ENCODE results near the gene B4GALNT4.
"Not testable (repeated sequence)": the region's sequence is repeated elsewhere in the genome, so short reads cannot be mapped to it uniquely, and the experiment has no call there.

The B4GALNT4 gene

GRCh38 chr11:382081-382629, 12.9 kb downstream of the B4GALNT4 start:
- Histone ChIP-seq H3K4me3 (ENCODE audit: low read length) (no peak overlapping the region), H3K36me3 (ENCODE audit: insufficient read depth, low read length) (no peaks in the 10 kb centered on the region), H3K4me1 (ENCODE audit: control insufficient read depth, insufficient read depth, low read length) (peaks cover 3% of the 10 kb centered on the region), H3K4me2 (ENCODE audit: low read length) (no peak overlapping the region), H3K27me3 (ENCODE audit: control insufficient read depth, insufficient read depth, low read length) (peaks cover 32% of the 10 kb centered on the region), H3K9me3 (replicated peaks; ENCODE audit: low read length) (no peaks in the 10 kb centered on the region), H3K9ac (ENCODE audit: low read depth, low read length) (no peak overlapping the region)

- Histone ChIP-seq H3K9ac (ENCODE audit: low read depth, low read length) (no peak overlapping the region), H3K27me3 (ENCODE audit: control insufficient read depth, insufficient read depth, low read length) (peaks cover 29% of the 10 kb centered on the region), H3K4me3 (ENCODE audit: low read length) (no peak overlapping the region), H3K36me3 (ENCODE audit: insufficient read depth, low read length) (no peaks in the 10 kb centered on the region), H3K9me3 (replicated peaks; ENCODE audit: low read length) (no peaks in the 10 kb centered on the region), H3K4me2 (ENCODE audit: low read length) (no peak overlapping the region), H3K4me1 (ENCODE audit: control insufficient read depth, insufficient read depth, low read length) (peaks cover 8% of the 10 kb centered on the region)
These were observed 14.1 kb downstream of the B4GALNT4 start for GRCh38 chr11:383431-383830.

- Histone ChIP-seq H3K9me3 (replicated peaks; ENCODE audit: low read length) (no peaks in the 10 kb centered on the region), H3K4me3 (ENCODE audit: low read length) (no peak overlapping the region), H3K4me2 (ENCODE audit: low read length) (no peak overlapping the region), H3K36me3 (ENCODE audit: insufficient read depth, low read length) (no peaks in the 10 kb centered on the region), H3K4me1 (ENCODE audit: control insufficient read depth, insufficient read depth, low read length) (peaks cover 8% of the 10 kb centered on the region), H3K27me3 (ENCODE audit: control insufficient read depth, insufficient read depth, low read length) (peaks cover 30% of the 10 kb centered on the region), H3K9ac (ENCODE audit: low read depth, low read length) (no peak overlapping the region)
These were observed 15.2 kb downstream of the B4GALNT4 start for GRCh38 chr11:384511-384910.

GRCh38 chr11:385594-386351, 16.5 kb downstream of the B4GALNT4 start:
- no peak overlapping the region for H3K9ac ChIP-seq (ENCODE audit: low read depth, low read length)
- H3K36me3 ChIP-seq (ENCODE audit: insufficient read depth, low read length), result no peaks in the 10 kb centered on the region
- H3K4me3 ChIP-seq (ENCODE audit: low read length), result no peak overlapping the region
- H3K27me3 ChIP-seq (ENCODE audit: control insufficient read depth, insufficient read depth, low read length), result peaks cover 33% of the 10 kb centered on the region
- no peaks in the 10 kb centered on the region for H3K9me3 ChIP-seq (replicated peaks; ENCODE audit: low read length)
- H3K4me2 ChIP-seq (ENCODE audit: low read length), result no peak overlapping the region
- peaks cover 8% of the 10 kb centered on the region for H3K4me1 ChIP-seq (ENCODE audit: control insufficient read depth, insufficient read depth, low read length)

- Histone ChIP-seq H3K9me3 (replicated peaks; ENCODE audit: low read length) (no peaks in the 10 kb centered on the region), H3K4me3 (ENCODE audit: low read length) (no peak overlapping the region), H3K27me3 (ENCODE audit: control insufficient read depth, insufficient read depth, low read length) (peaks cover 33% of the 10 kb centered on the region), H3K4me1 (ENCODE audit: control insufficient read depth, insufficient read depth, low read length) (peaks cover 8% of the 10 kb centered on the region), H3K9ac (ENCODE audit: low read depth, low read length) (no peak overlapping the region), H3K36me3 (ENCODE audit: insufficient read depth, low read length) (no peaks in the 10 kb centered on the region), H3K4me2 (ENCODE audit: low read length) (no peak overlapping the region)
These were observed 17.2 kb downstream of the B4GALNT4 start for GRCh38 chr11:386483-386882.

GRCh38 chr11:387193-387793, 18.0 kb downstream of the B4GALNT4 start:
- no peak overlapping the region for H3K9ac ChIP-seq (ENCODE audit: low read depth, low read length)
- peaks cover 25% of the 10 kb centered on the region for H3K27me3 ChIP-seq (ENCODE audit: control insufficient read depth, insufficient read depth, low read length)
- peaks cover 8% of the 10 kb centered on the region for H3K4me1 ChIP-seq (ENCODE audit: control insufficient read depth, insufficient read depth, low read length)

GRCh38 chr11:389369-389768, 20.1 kb downstream of the B4GALNT4 start:
- H3K9me3 ChIP-seq (replicated peaks; ENCODE audit: low read length); H3K4me3 ChIP-seq (ENCODE audit: low read length); H3K4me2 ChIP-seq (ENCODE audit: low read length); H3K36me3 ChIP-seq (ENCODE audit: insufficient read depth, low read length); H3K9ac ChIP-seq (ENCODE audit: low read depth, low read length): not testable (repeated sequence)
- Histone ChIP-seq H3K4me1 (ENCODE audit: control insufficient read depth, insufficient read depth, low read length) (peaks cover 24% of the 10 kb centered on the region), H3K27me3 (ENCODE audit: control insufficient read depth, insufficient read depth, low read length) (peaks cover 12% of the 10 kb centered on the region)

More at GRCh38 chr11:387193-387793, 18.0 kb downstream of the B4GALNT4 start:
- Histone ChIP-seq H3K4me2 (ENCODE audit: low read length) (no peak overlapping the region), H3K9me3 (replicated peaks; ENCODE audit: low read length) (no peaks in the 10 kb centered on the region), H3K36me3 (ENCODE audit: insufficient read depth, low read length) (no peaks in the 10 kb centered on the region), H3K4me3 (ENCODE audit: low read length) (no peak overlapping the region)

GRCh38 chr11:390175-390574, 20.9 kb downstream of the B4GALNT4 start:
- Histone ChIP-seq H3K9ac (ENCODE audit: low read depth, low read length) (no peak overlapping the region), H3K4me1 (ENCODE audit: control insufficient read depth, insufficient read depth, low read length) (peaks cover 30% of the 10 kb centered on the region), H3K4me3 (ENCODE audit: low read length) (no peak overlapping the region), H3K36me3 (ENCODE audit: insufficient read depth, low read length) (no peaks in the 10 kb centered on the region), H3K4me2 (ENCODE audit: low read length) (no peak overlapping the region), H3K9me3 (replicated peaks; ENCODE audit: low read length) (no peaks in the 10 kb centered on the region), H3K27me3 (ENCODE audit: control insufficient read depth, insufficient read depth, low read length) (peaks cover 12% of the 10 kb centered on the region)

GRCh38 chr11:391117-392017, 22.1 kb downstream of the B4GALNT4 start:
- H3K36me3 ChIP-seq (ENCODE audit: insufficient read depth, low read length), result no peaks in the 10 kb centered on the region
- H3K27me3 ChIP-seq (ENCODE audit: control insufficient read depth, insufficient read depth, low read length), result peaks cover 12% of the 10 kb centered on the region
- H3K9ac ChIP-seq (ENCODE audit: low read depth, low read length), result no peak overlapping the region
- peaks cover 35% of the 10 kb centered on the region for H3K4me1 ChIP-seq (ENCODE audit: control insufficient read depth, insufficient read depth, low read length)
- H3K9me3 ChIP-seq (replicated peaks; ENCODE audit: low read length), result no peaks in the 10 kb centered on the region
- no peak overlapping the region for H3K4me3 ChIP-seq (ENCODE audit: low read length)
- H3K4me2 ChIP-seq (ENCODE audit: low read length), result no peak overlapping the region

GRCh38 chr11:392102-392777, 22.9 kb downstream of the B4GALNT4 start:
- Histone ChIP-seq H3K4me3 (ENCODE audit: low read length) (no peak overlapping the region), H3K27me3 (ENCODE audit: control insufficient read depth, insufficient read depth, low read length) (peaks cover 12% of the 10 kb centered on the region), H3K4me1 (ENCODE audit: control insufficient read depth, insufficient read depth, low read length) (peaks cover 40% of the 10 kb centered on the region), H3K9me3 (replicated peaks; ENCODE audit: low read length) (no peaks in the 10 kb centered on the region), H3K9ac (ENCODE audit: low read depth, low read length) (no peak overlapping the region), H3K36me3 (ENCODE audit: insufficient read depth, low read length) (no peaks in the 10 kb centered on the region), H3K4me2 (ENCODE audit: low read length) (no peak overlapping the region)

All from skeletal muscle satellite cell (primary cell).